Right renal pelvis (tissue), 4 donors: ENCODE data around the gene UTS2. TPM values are rescaled to one million over a fixed set of nuclear protein-coding genes. Genes with fewer than 3 reads are reported as not detected.

ENCODE experiments used
- DNase-seq, 4 donors: peaks; one replicate each; pipeline ENCODE4 v3.0.0-alpha.2; 2013; ENCODE audit warnings: low read depth in 4 of 4, low spot score in 3 of 4, missing footprints in 1 of 4
- polyA plus RNA-seq, 4 donors: library from polyadenylated mRNA; unstranded; fragments of 120-200 nt; gene quantifications; one replicate each; pipeline ENCODE4 v1.2.1, GENCODE V29; 2013; ENCODE audit not compliant: insufficient read length in 4 of 4

Gene UTS2
- polyA plus RNA-seq, 4 donors = 0.16 to 0.37 (median 0.28) TPM; not detected in 1

GRCh38 chr1:7865978-7866377, 13.1 kb upstream of the UTS2 start:
- no peak for DNase-seq

DNA sequence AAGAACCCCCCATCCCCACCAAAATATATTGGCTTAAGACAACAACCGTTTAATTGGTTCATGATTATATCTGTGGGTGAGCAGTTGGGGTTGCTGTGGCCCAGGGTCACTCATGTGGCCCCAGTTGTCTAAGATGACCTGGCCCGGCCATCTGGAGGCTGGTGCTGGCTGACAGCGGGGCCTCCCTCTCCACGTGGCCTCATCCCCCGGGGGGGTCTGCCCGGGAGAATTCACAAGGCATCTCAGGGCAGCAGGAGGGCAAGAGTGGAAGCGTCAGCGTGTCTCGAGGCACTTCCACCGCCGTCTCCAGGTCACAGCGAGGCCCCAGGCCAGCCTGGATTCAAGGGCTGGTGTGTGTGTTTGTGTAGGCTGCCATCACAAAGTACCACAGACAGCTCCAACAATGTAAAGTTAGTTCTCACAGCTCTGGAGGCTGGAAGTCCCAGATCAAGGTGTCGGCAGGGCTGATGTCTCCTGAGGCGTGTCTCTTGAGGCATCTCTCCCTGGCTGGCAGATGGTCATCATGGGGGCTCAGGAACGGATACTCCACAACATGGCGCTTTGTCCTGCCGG, 11.0 kb upstream of the UTS2 start:
- DNase-seq = no peak

- no peak for DNase-seq
Observed at GRCh38 chr1:7862211-7863060, 9.6 kb upstream of the UTS2 start.

GRCh38 chr1:7861452-7861851, 8.6 kb upstream of the UTS2 start:
- no peak for DNase-seq

GRCh38 chr1:7860130-7860529, 7.3 kb upstream of the UTS2 start:
- no peak for DNase-seq

DNA sequence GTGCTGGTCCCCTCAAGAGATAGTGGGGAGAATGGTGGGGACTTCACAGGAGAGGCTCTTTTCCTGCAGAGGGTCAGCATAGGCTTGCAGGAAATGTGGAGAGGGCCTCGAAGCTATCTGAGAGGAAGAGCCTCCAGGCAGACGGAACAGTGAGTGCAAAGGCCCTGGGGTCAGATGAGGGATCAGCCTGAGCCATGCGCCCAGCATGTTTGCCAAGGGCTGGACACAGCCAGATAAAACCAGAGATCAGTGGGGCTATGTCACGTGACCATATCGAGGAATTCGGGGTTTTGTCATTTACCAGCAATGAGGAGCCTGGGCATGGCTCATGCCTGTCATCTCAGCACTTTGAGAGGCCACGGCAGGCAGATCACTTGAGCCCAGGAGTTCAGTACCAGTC, 6.5 kb upstream of the UTS2 start:
- DNase-seq = no peak

GRCh38 chr1:7857985-7858384, 5.1 kb upstream of the UTS2 start:
- DNase-seq = no peak

- DNase-seq = no peak
Observed at GRCh38 chr1:7857000-7857399, 4.1 kb upstream of the UTS2 start.

DNA sequence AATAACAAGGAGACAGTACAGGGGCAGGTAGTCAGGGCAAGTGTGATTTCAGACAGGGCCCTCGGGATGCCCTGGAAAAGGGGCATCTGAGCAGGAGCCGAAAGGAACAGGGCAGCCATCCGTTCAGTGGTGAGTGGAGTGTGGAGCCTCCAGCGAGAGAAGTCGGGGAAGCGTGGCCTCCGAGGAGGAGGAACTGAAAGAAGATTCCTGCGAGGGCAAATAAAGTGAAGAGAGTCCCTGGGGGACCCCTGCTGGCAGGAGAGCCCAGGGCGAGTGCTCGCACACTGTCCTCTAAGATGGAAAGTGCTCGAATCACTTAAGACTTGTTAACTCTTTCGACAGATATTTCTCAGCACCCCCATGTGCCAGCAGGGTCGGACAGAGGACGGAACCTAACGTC, 3.5 kb upstream of the UTS2 start:
- no peak for DNase-seq

DNA sequence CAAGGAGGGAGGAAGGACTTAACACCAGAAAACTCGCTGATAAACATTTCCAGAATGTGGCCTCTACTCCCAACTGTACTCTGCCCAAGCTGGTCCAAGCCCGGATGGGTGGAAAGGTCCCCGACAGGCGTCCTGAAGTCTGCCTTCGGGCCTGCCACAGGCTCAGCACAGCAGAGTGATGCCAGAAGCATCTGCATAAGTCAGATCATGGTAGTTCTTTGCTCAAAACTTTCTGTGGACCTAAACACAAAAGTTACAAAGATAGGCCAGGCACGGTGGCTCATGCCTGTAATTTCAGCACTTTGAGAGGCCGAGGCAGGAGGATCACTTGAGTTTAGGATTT, 790 bp upstream of the UTS2 start:
- no peak for DNase-seq

GRCh38 chr1:7850786-7851185, 2.1 kb downstream of the UTS2 start:
- no peak for DNase-seq

DNA sequence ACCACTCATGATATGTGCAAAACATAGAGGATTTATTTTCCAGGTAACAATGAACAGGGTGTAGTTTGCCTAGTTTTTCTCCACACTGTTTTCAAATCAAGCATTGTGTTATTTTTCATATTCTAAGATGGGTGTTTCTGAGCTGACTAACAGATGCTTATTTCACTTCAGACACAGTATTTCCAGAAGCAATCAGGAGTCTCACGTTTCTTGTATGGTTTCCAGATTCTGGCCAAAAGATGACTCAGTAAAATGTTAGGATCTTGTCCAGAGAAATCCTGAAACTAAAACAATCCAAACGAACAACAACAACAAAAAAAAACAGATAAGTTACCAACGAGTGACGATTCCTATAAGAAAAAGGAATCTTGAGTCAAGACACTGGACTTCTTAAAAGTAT, 5.3 kb downstream of the UTS2 start:
- DNase-seq = no peak

DNA sequence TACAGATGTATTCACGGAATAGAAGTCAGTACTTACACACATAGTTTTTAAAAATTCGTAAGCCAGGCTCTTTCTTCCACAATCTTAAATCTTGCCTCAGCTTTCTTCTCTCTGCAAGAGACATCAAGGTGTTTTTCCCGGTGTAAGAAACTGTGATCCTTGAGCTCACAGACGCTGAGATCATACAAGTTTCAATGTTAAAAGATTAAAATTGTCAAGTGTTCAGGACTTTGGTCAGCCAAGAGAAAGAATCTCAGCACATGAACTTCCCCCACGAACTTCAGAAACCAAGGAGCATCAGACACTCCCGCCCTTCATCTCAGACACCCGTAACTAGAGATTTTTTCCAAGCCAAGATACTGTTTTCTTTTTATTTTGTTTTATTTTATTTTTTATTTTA, 6.2 kb downstream of the UTS2 start:
- no peak for DNase-seq

GRCh38 chr1:7845761-7846160, 7.1 kb downstream of the UTS2 start:
- DNase-seq = no peak

- no peak for DNase-seq
Observed at GRCh38 chr1:7842517-7842916, 10.3 kb downstream of the UTS2 start.

- no peak for DNase-seq
Observed at GRCh38 chr1:7839526-7839925, 13.3 kb downstream of the UTS2 start.

- DNase-seq = no peak
Observed at GRCh38 chr1:7838714-7839113, 14.2 kb downstream of the UTS2 start.

DNA sequence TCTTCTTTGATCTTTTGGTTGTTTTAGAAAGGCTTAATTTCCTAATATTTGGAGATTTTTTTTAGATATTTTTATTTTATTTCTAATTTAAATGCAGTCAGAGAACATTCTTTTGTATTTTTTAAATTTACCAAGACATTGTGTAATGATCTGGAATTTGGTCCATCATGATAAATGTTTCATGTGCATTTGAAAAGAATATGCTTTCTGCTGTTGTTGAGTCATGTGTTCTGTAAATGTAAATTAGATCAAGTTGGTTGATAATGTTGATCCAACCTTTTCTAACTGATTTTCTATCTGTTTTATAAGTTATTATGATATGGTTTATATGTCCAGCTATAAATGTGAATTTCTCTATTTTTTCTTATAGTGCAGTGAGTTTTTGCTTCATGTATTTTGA, 19.8 kb downstream of the UTS2 start:
- no peak for DNase-seq

DNA sequence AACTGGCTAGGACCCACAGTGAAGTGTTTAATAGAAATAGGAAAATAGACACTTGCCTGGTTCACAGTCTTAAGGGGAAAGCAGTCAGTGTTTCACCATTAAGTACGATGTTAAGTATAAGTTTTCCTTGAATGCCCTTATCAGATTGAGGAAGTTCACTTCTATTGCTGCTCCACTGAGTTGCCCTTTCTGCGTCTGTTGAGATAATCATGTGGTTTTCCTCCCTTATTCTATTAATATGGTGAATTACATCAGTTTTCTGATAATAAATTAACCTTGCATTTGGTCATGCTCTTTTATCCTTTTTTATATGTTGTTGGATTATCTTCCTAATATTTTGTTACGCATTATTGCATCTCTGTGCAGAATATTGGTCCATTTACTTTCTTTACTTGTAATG, 21.4 kb downstream of the UTS2 start:
- no peak for DNase-seq

DNA sequence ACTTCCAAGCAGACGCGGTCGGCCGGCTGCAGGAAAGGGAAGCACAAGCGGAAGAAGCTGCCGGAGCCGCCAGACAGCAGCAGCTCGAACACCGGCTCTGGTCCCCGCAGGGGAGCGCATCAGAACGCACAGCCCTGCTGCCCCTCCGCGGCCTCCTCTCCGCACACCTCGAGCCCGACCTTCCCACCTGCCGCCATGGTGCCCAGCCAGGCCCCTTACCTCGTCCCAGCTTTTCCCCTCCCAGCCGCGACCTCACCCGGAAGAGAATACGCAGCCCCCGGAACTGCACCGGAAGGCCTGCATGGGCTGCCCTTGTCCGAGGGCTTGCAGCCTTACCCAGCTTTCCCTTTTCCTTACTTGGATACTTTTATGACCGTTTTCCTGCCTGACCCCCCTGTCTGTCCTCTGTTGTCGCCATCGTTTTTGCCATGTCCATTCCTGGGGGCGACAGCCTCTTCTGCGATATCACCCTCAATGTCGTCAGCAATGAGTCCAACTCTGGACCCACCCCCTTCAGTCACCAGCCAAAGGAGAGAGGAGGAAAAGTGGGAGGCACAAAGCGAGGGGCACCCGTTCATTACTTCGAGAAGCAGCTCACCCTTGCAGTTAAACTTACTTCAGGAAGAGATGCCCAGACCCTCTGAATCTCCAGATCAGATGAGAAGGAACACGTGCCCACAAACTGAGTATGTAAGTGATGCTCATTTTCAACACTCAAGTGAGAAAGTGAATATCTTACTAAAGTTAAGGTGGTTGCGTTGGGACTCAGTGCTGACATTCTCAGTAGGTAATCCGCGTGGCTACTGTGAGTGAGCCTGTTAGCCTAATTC, 25.5 kb downstream of the UTS2 start:
- no peak for DNase-seq

GRCh38 chr1:7826363-7826762, 26.5 kb downstream of the UTS2 start:
- DNase-seq = no peak

DNA sequence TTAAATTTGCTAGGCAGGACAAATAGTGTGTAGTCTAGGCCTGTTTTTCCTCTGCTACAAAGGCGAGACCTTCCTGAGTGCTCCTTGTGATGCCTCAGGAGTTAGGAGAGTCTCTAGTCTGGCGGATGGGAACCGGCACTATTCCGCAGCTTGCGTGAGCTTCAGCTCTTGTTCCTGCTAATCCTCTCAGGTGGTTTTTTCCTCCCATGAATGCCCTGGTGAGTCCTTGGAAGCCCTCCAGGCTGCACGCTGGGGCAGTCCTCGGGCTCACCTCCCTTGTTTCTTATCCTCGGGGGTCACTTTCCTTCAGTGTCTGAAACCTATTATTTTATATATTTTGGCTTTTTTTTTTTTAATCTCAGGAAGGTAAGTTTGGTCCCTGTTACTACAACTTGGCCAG, 28.2 kb downstream of the UTS2 start:
- no peak for DNase-seq
